ENCODE measurements around the gene PPY.

The PPY gene

GRCh38 chr17:43928609-43929008, 13.7 kb downstream of the PPY start:
- DNase-seq = no peak

- DNase-seq = peak in 2 of 4 experiments; percentile 37 to 57
Observed at GRCh38 chr17:43927929-43928328, 14.3 kb downstream of the PPY start.

- no peak for DNase-seq
Observed at GRCh38 chr17:43927060-43927864, 15.0 kb downstream of the PPY start.

- DNase-seq = no peak
Observed at GRCh38 chr17:43924558-43924957, 17.7 kb downstream of the PPY start.

GRCh38 chr17:43920500-43921095, 21.7 kb downstream of the PPY start:
- no peak for DNase-seq

- no peak for DNase-seq
Observed at GRCh38 chr17:43918026-43918389, 24.3 kb downstream of the PPY start.

GRCh38 chr17:43917348-43918025, 24.8 kb downstream of the PPY start:
- peak; percentile 63 to 79 (median 69) for DNase-seq

- no peak for DNase-seq
Observed at GRCh38 chr17:43917016-43917347, 25.3 kb downstream of the PPY start.

- no peak for DNase-seq
Observed at GRCh38 chr17:43916385-43916784, 25.9 kb downstream of the PPY start.

GRCh38 chr17:43915559-43915958, 26.7 kb downstream of the PPY start:
- no peak for DNase-seq

GRCh38 chr17:43914451-43914850, 27.8 kb downstream of the PPY start:
- no peak for DNase-seq

GRCh38 chr17:43913584-43913983, 28.7 kb downstream of the PPY start:
- DNase-seq = no peak

GRCh38 chr17:43912635-43913304, 29.5 kb downstream of the PPY start:
- DNase-seq = no peak

- DNase-seq = no peak
Observed at GRCh38 chr17:43911904-43912303, 30.4 kb downstream of the PPY start.

- no peak for DNase-seq
Observed at GRCh38 chr17:43909537-43910231, 32.6 kb downstream of the PPY start.

- peak in 2 of 4 experiments; percentile 34 to 37 for DNase-seq
Observed at GRCh38 chr17:43907998-43908721, 34.1 kb downstream of the PPY start.

- peak; percentile 15 to 47 (median 30) for DNase-seq
Observed at GRCh38 chr17:43907425-43907981, 34.8 kb downstream of the PPY start, which contains the start of gene MPP2. TSS of gene MPP2 (minus strand) at chr17:43907536. CDS start at chr17:43904460, 3,076 bp downstream.

GRCh38 chr17:43906951-43907424, 35.3 kb downstream of the PPY start:
- DNase-seq = no peak

GRCh38 chr17:43905985-43906852, 36.1 kb downstream of the PPY start:
- DNase-seq = peak in 1 of 4 experiments; percentile 33

- no peak for DNase-seq
Observed at GRCh38 chr17:43905400-43905984, 36.8 kb downstream of the PPY start.
